Trophoblast cell (in vitro differentiated cells and primary cell): ENCODE measurements around the gene DNAJC17.

Source experiments
- DNase-seq, 2 donors: peaks; one replicate each; pipeline ENCODE4 v3.0.0-alpha.2; 2016
- H2AFZ ChIP-seq: 2 replicates; pipeline ENCODE4 v1.6.1; 2013; ENCODE audit warnings: low read length, moderate library complexity, mild to moderate bottlenecking; ENCODE audit not compliant: insufficient read depth, poor library complexity
- H2AK5ac ChIP-seq: 2 replicates; pipeline ENCODE4 v1.6.1; 2013; ENCODE audit warnings: mild to moderate bottlenecking, low read length
- H2BK120ac ChIP-seq: 2 replicates; pipeline ENCODE4 v1.6.1; 2013; ENCODE audit warnings: low read length, mild to moderate bottlenecking, moderate library complexity; ENCODE audit not compliant: insufficient read depth, poor library complexity
- H2BK12ac ChIP-seq: 2 replicates; pipeline ENCODE4 v1.6.1; 2013; ENCODE audit warnings: mild to moderate bottlenecking, low read length, moderate library complexity
- H2BK5ac ChIP-seq: 2 replicates; pipeline ENCODE4 v1.6.1; 2013; ENCODE audit warnings: low read length, low read depth, moderate library complexity, mild to moderate bottlenecking; ENCODE audit not compliant: poor library complexity
- H3K14ac ChIP-seq: 2 replicates; pipeline ENCODE4 v1.6.1; 2013; ENCODE audit warnings: mild to moderate bottlenecking, low read length
- H3K18ac ChIP-seq: 2 replicates; pipeline ENCODE4 v1.6.1; 2013; ENCODE audit warnings: mild to moderate bottlenecking, low read length
- H3K23ac ChIP-seq: 2 replicates; pipeline ENCODE4 v1.6.1; 2013; ENCODE audit warnings: low read length
- H3K27ac ChIP-seq: 2 replicates; pipeline ENCODE4 v1.5.1; 2013; ENCODE audit warnings: low read depth, mild to moderate bottlenecking, inconsistent platforms, low read length, moderate library complexity
- H3K27me3 ChIP-seq: 2 replicates; pipeline ENCODE4 v1.6.1; 2013; ENCODE audit warnings: inconsistent platforms, mild to moderate bottlenecking, low read length, moderate library complexity; ENCODE audit not compliant: insufficient read depth
- H3K36me3 ChIP-seq, 2 experiments: 1 replicate in 1 of 2; 2 replicates in 1 of 2; pipeline ENCODE4 v1.6.1; 2013; ENCODE audit warnings: low read length in 2 of 2, mild to moderate bottlenecking in 2 of 2, moderate library complexity in 1 of 2; ENCODE audit not compliant: insufficient read depth in 2 of 2, control insufficient read depth in 1 of 2
- H3K4ac ChIP-seq: 2 replicates; pipeline ENCODE4 v1.6.1; 2013; ENCODE audit warnings: low read depth, mild to moderate bottlenecking, low read length, moderate library complexity
- H3K4me1 ChIP-seq, 2 experiments: 1 replicate in 1 of 2; 2 replicates in 1 of 2; pipeline ENCODE4 v1.6.1; 2013; ENCODE audit warnings: low read length in 2 of 2, mild to moderate bottlenecking in 2 of 2, moderate library complexity in 1 of 2; ENCODE audit not compliant: insufficient read depth in 2 of 2, control insufficient read depth in 1 of 2
- H3K4me2 ChIP-seq: 2 replicates; pipeline ENCODE4 v1.6.1; 2013; ENCODE audit warnings: inconsistent platforms, mild to moderate bottlenecking, low read length, moderate library complexity
- H3K4me3 ChIP-seq: 2 replicates; pipeline ENCODE4 v1.5.1; 2013; ENCODE audit warnings: mild to moderate bottlenecking, low read depth, low read length, inconsistent platforms
- H3K79me1 ChIP-seq: one replicate; pipeline ENCODE4 v1.6.1; 2013; ENCODE audit warnings: low read length
- H3K79me2 ChIP-seq: 2 replicates; pipeline ENCODE4 v1.6.1; 2013; ENCODE audit warnings: low read length, mild to moderate bottlenecking; ENCODE audit not compliant: control insufficient read depth, insufficient read depth, poor library complexity
- H3K9ac ChIP-seq: 2 replicates; pipeline ENCODE4 v1.6.1; 2013; ENCODE audit warnings: mild to moderate bottlenecking, low read length
- H3K9me3 ChIP-seq: 2 replicates; pipeline ENCODE4 v1.6.1; 2013; ENCODE audit warnings: low read depth, mild to moderate bottlenecking, control low read depth, inconsistent platforms, low read length; ENCODE audit not compliant: insufficient read depth
- H4K12ac ChIP-seq: 2 replicates; pipeline ENCODE4 v1.6.1; 2013; ENCODE audit warnings: low read depth, mild to moderate bottlenecking, low read length, moderate library complexity
- H4K8ac ChIP-seq: 2 replicates; pipeline ENCODE4 v1.6.1; 2013; ENCODE audit warnings: low read depth, mild to moderate bottlenecking, low read length, moderate library complexity
- H4K91ac ChIP-seq: one replicate; pipeline ENCODE4 v1.6.1; 2013; ENCODE audit warnings: low read depth, mild to moderate bottlenecking, low read length, moderate library complexity
- WGBS: extraction: QIAGEN DNeasy Blood & Tissue Kit; methylation state at CpG from one replicate; pipeline ENCODE4 v1.1.7; 2013; ENCODE audit warnings: missing lambda C conversion rate; ENCODE audit not compliant: insufficient read length, insufficient coverage; ENCODE audit errors: extremely low coverage; 5-methylcytosine and 5-hydroxymethylcytosine counted together

DNAJC17 gene

DNA sequence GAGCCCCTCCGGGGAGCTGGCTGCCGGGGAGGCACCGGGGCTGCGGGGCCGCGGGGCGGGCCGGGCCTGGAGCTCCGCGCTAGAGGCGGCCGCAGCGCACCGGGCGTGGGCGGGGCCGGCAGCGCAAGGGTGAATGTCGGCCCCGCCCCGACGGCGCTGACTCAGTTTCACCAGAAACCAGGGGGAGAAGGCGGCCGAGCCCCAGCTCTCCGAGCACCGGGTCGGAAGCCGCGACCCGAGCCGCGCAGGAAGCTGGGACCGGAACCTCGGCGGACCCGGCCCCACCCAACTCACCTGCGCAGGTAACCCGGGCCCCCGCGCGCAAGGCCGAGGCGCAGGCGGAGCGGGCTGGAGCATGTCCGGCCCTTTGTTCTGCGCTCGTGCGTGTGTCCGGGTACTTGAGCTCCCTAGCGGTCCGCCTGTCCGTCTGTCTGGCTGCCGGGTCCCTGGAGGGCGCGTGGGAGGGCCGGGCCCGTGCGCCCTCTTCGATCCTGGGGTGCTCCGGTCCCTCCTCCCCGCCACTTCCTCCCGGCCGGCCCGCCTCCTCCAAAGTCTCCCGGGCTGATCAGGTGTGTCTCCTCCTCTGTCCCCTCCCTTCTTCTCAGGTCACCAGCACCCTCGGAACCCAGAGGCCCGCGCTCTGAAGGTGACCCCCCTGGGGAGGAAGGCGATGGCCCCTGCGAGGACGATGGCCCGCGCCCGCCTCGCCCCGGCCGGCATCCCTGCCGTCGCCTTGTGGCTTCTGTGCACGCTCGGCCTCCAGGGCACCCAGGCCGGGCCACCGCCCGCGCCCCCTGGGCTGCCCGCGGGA is 36.8 kb upstream of the DNAJC17 start, which contains the start of gene SPINT1:
Gene SPINT1 (plus strand): TSS at position 164 of the 811 bp plus-strand sequence. CDS start 507 bp downstream, at position 671.
- Histone ChIP-seq H2AFZ (peak within 1 kb of the TSS; percentile 95), H3K27me3 (no peaks in the 10 kb centered on the region), H3K4me2 (peak within 1 kb of the TSS; percentile 84), H3K4ac (peak within 1 kb of the TSS; percentile 66), H2BK12ac (peak within 1 kb of the TSS; percentile 58), H4K12ac (peak within 1 kb of the TSS; percentile 89), H2BK5ac (peak within 1 kb of the TSS; percentile 89), H3K23ac (no peak within 1 kb of the TSS), H4K8ac (peak within 1 kb of the TSS; percentile 97), H3K79me2 (peaks cover 18% of the 10 kb centered on the region), H3K4me1 (peaks cover 20 to 27% of the 10 kb centered on the region in 2 experiments), H3K9me3 (no peaks in the 10 kb centered on the region), H3K14ac (peak within 1 kb of the TSS; percentile 73), H4K91ac (peak within 1 kb of the TSS; percentile 93), H3K9ac (peak within 1 kb of the TSS; percentile 49), H2BK120ac (peak within 1 kb of the TSS; percentile 91), H3K27ac (peak within 1 kb of the TSS; percentile 84), H3K4me3 (peak within 1 kb of the TSS; percentile 90), H3K18ac (peak within 1 kb of the TSS; percentile 96), H3K79me1 (peaks cover 30% of the 10 kb centered on the region), H2AK5ac (peak within 1 kb of the TSS; percentile 49), H3K36me3 (peaks cover 2 to 4% of the 10 kb centered on the region in 2 experiments)
- peak in 1 of 2 donors; percentile 47 for DNase-seq
- whole genome bisulfite sequencing: no CpG with 5 or more reads among the region's 89 CpGs

DNA sequence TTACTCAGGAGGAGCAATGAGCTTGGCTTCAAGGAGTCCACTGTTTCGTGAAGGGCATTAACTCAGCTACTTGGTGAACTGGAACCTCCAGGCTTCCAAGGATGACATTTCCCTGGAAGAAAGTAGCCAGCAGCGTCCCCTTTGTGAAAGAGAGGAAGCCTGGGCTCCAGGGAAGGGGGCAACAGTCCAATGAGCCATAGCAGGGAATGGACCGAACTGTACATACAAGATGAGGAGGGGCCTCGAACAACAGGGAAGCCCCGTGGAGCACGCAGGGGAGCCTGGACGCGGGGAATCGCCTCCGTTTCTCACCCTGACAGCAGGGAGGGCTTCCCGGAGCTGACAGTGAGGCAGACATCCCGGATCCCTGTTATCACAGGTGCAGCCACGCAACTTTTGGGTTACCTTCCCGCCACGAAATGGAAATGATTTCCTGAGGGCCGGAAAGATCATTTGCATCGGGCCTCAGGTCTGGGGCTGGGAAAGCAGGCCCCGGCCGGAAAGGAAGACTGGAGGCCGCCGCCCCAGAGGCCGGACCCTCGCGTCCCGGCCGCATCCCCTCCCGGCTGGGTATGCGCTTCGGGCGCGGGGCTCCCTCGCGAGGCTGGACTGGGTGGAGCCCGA is 36.1 kb upstream of the DNAJC17 start:
- H4K91ac ChIP-seq: peak overlapping the region; percentile 93
- H3K23ac ChIP-seq: no peak overlapping the region
- H2AFZ ChIP-seq: peak overlapping the region; percentile 95
- H3K4ac ChIP-seq: peak overlapping the region; percentile 11
- peak overlapping the region; percentile 84 for H3K4me2 ChIP-seq
- DNase-seq: no peak
- H2BK5ac ChIP-seq: no peak overlapping the region
- H3K4me1 ChIP-seq: peaks cover 20 to 27% of the 10 kb centered on the region in 2 experiments
- H3K27me3 ChIP-seq: no peaks in the 10 kb centered on the region
- H3K9me3 ChIP-seq: no peaks in the 10 kb centered on the region
- H4K12ac ChIP-seq: peak overlapping the region; percentile 67
- no peak overlapping the region for H2AK5ac ChIP-seq
- H3K9ac ChIP-seq: peak overlapping the region; percentile 49
- peak overlapping the region; percentile 12 for H3K14ac ChIP-seq
- H2BK12ac ChIP-seq: no peak overlapping the region
- H4K8ac ChIP-seq: peak overlapping the region; percentile 70
- peak overlapping the region; percentile 3 for H2BK120ac ChIP-seq
- WGBS: no CpG with 5 or more reads among the region's 34 CpGs
- peaks cover 2 to 4% of the 10 kb centered on the region in 2 experiments for H3K36me3 ChIP-seq
- H3K4me3 ChIP-seq: peak overlapping the region; percentile 90
- H3K18ac ChIP-seq: peak overlapping the region; percentile 41
- peak overlapping the region; percentile 84 for H3K27ac ChIP-seq
- H3K79me2 ChIP-seq: peaks cover 18% of the 10 kb centered on the region
- peaks cover 30% of the 10 kb centered on the region for H3K79me1 ChIP-seq

DNA sequence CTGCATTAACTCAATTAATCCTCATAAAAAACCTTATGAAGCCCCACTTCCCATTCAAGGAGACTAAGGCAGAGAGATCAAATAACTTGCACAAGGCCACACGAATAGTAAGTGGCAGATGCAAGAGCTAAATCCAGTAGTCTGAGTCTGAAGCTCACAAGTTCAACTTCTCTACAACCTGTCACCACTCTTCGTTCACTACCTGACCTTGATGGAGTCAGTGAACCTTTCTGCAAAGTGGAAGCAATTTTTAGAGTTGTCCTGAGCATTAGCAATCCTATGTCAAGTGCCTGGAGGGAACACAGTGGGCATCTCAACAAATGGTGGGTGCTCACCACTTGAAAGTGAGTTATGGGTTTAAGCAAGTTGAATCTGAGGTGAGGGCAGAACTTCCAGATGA is 34.5 kb upstream of the DNAJC17 start:
- DNase-seq: no peak
- Histone ChIP-seq H3K36me3 (peaks cover 0 to 1% of the 10 kb centered on the region in 2 experiments), H4K91ac (no peak overlapping the region), H4K12ac (no peak overlapping the region), H3K23ac (no peak overlapping the region), H3K18ac (no peak overlapping the region), H3K4me3 (no peak overlapping the region), H3K4me2 (no peak overlapping the region), H3K9ac (no peak overlapping the region), H3K4me1 (peaks cover 11 to 15% of the 10 kb centered on the region in 2 experiments), H3K27me3 (no peaks in the 10 kb centered on the region), H3K79me2 (peaks cover 15% of the 10 kb centered on the region), H2BK12ac (no peak overlapping the region), H3K27ac (no peak overlapping the region), H3K9me3 (no peaks in the 10 kb centered on the region), H2AK5ac (no peak overlapping the region), H2BK120ac (no peak overlapping the region), H2AFZ (no peak overlapping the region), H3K79me1 (peaks cover 25% of the 10 kb centered on the region), H3K14ac (no peak overlapping the region), H3K4ac (no peak overlapping the region), H4K8ac (no peak overlapping the region), H2BK5ac (no peak overlapping the region)
- WGBS: no CpG with 5 or more reads among the region's 2 CpGs

DNA sequence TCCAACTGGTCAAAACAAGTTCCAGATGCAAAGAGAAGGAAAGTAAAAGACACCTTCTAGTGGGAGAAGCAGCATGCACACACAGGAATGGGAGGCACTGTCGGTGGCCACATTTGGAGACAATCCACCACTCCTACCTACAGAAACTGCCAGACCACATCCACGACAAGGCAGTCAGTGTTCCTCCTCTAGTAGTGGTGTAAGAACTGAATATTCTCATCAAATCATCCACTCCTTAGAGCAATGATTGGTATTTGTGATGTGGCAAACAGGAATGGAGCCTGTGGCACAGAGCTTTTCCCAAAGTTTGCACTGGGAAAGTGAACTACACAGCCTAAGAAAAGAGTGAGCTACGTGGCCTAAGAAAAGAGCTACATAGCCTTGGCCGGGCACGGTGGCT is 31.5 kb upstream of the DNAJC17 start:
- Histone ChIP-seq H3K4me3 (no peak overlapping the region), H3K9me3 (no peaks in the 10 kb centered on the region), H2AFZ (no peak overlapping the region), H3K14ac (no peak overlapping the region), H3K27me3 (no peaks in the 10 kb centered on the region), H3K36me3 (peaks cover 1 to 2% of the 10 kb centered on the region in 2 experiments), H2BK12ac (no peak overlapping the region), H3K4me2 (no peak overlapping the region), H3K4me1 (peaks cover 0 to 2% of the 10 kb centered on the region in 2 experiments), H4K12ac (no peak overlapping the region), H2BK5ac (no peak overlapping the region), H2BK120ac (no peak overlapping the region), H3K9ac (no peak overlapping the region), H3K4ac (no peak overlapping the region), H3K18ac (no peak overlapping the region), H3K23ac (no peak overlapping the region), H4K8ac (no peak overlapping the region), H4K91ac (no peak overlapping the region), H2AK5ac (no peak overlapping the region), H3K79me1 (peaks cover 4% of the 10 kb centered on the region), H3K79me2 (no peaks in the 10 kb centered on the region), H3K27ac (no peak overlapping the region)
- peak in 1 of 2 donors; percentile 39 for DNase-seq
- WGBS: no CpG with 5 or more reads among the region's 5 CpGs
